B cell (primary cell): ENCODE results near the gene RBM46. TPM values are rescaled to one million over a fixed set of nuclear protein-coding genes. Genes with fewer than 3 reads are reported as not detected.

ENCODE experiments used
- ATAC-seq: fragments of 200-7000 bp; cut with Tn5 transposase; one replicate; pipeline ENCODE4 v1.10.0; 2021; ENCODE audit warnings: low read depth, mild to moderate bottlenecking, moderate number of reproducible peaks, moderate library complexity
- CTCF ChIA-PET: fragments of 350-600 bp; sonication (Branson Sonifier 250); formaldehyde crosslinking; loops from one replicate; lab custom pipeline; 2021; ENCODE audit warnings: antibody characterized with exemption, inconsistent platforms; lab: Charles Lee
- POLR2A ChIA-PET: fragments of 350-600 bp; sonication (Branson Sonifier 250); formaldehyde crosslinking; loops from one replicate; lab custom pipeline; 2021; ENCODE audit warnings: antibody characterized with exemption; lab: Charles Lee
- DNase-seq: peaks from one replicate; pipeline ENCODE4 v3.0.0; 2013
- H2AFZ ChIP-seq: 2 replicates; pipeline ENCODE4 v1.6.1; 2012; ENCODE audit warnings: mild to moderate bottlenecking, low read depth, low read length; ENCODE audit not compliant: insufficient read depth, poor library complexity, severe bottlenecking
- H3K27ac ChIP-seq, 2 donors: 1 replicate in 1 of 2; 2 replicates in 1 of 2; pipeline ENCODE4 v1.5.1; 2012 to 2013; ENCODE audit warnings: low read length in 2 of 2, mild to moderate bottlenecking in 2 of 2, moderate library complexity in 1 of 2
- H3K27me3 ChIP-seq, 4 experiments: fragments of 200-600 bp in 1 of 4; sonication (generic) in 1 of 4; replicated peaks in 1 of 4; 1 replicate in 2 of 4; 2 replicates in 2 of 4; pipeline versions ENCODE4 v1.6.1 to v1.7.0; 2013 to 2016; ENCODE audit warnings: low read length in 3 of 4, mild to moderate bottlenecking in 2 of 4, mixed read lengths in 1 of 4, moderate library complexity in 1 of 4; ENCODE audit not compliant: insufficient read depth in 4 of 4, control insufficient read depth in 3 of 4; ENCODE audit errors: control extremely low read depth in 1 of 4
- H3K36me3 ChIP-seq, 2 experiments: replicated peaks in 1 of 2; 1 replicate in 1 of 2; 2 replicates in 1 of 2; pipeline versions ENCODE4 v1.6.1 to v1.7.1; 2013; ENCODE audit warnings: low read length in 1 of 2; ENCODE audit not compliant: insufficient read depth in 2 of 2, control insufficient read depth in 1 of 2; ENCODE audit errors: control extremely low read depth in 1 of 2, extremely low read depth in 1 of 2
- H3K4me1 ChIP-seq, 2 donors: fragments of 200-600 bp in 1 of 2; sonication (generic) in 1 of 2; 1 replicate in 1 of 2; 2 replicates in 1 of 2; pipeline versions ENCODE4 v1.5.1 to v1.6.1; 2013 to 2017; ENCODE audit warnings: low read length in 2 of 2; ENCODE audit not compliant: control insufficient read depth in 2 of 2, insufficient read depth in 2 of 2
- H3K4me2 ChIP-seq: replicated peaks from 2 replicates; pipeline ENCODE3; 2012; ENCODE audit warnings: mild to moderate bottlenecking, low read depth, low read length; ENCODE audit not compliant: poor library complexity, severe bottlenecking
- H3K4me3 ChIP-seq, 5 experiments: fragments of 200-600 bp in 1 of 5; sonication (generic) in 1 of 5; 1 replicate in 3 of 5; 2 replicates in 2 of 5; pipeline versions ENCODE4 v1.5.1 to v1.7.0; 2011 to 2016; ENCODE audit warnings: low read length in 4 of 5, mild to moderate bottlenecking in 4 of 5, low read depth in 2 of 5, control low read depth in 1 of 5, moderate library complexity in 1 of 5; ENCODE audit not compliant: insufficient read depth in 1 of 5; ENCODE audit errors: control extremely low read depth in 1 of 5, extremely low read depth in 1 of 5
- H3K79me2 ChIP-seq: fragments of 200-600 bp; sonication (generic); one replicate; pipeline ENCODE4 v1.6.0; 2016; ENCODE audit warnings: low read length; ENCODE audit not compliant: control insufficient read depth, insufficient read depth
- H3K9ac ChIP-seq: fragments of 200-600 bp; sonication (generic); 2 replicates; pipeline ENCODE4 v1.6.1; 2017; ENCODE audit warnings: mild to moderate bottlenecking, low read length, moderate library complexity
- H3K9me3 ChIP-seq, 3 donors: one replicate each; pipeline versions ENCODE4 v1.6.1 to v1.7.1; 2013; ENCODE audit warnings: low read length in 2 of 3; ENCODE audit not compliant: control insufficient read depth in 2 of 3, insufficient read depth in 1 of 3; ENCODE audit errors: control extremely low read depth in 1 of 3
- H4K20me1 ChIP-seq: 2 replicates; pipeline ENCODE4 v1.6.0; 2012; ENCODE audit warnings: mild to moderate bottlenecking, low read length; ENCODE audit not compliant: insufficient read depth, control insufficient read depth, poor library complexity, severe bottlenecking
- H3K27ac Mint-ChIP-seq: one replicate; pipeline ENCODE4 v1.8.0; 2021; ENCODE audit warnings: mixed read lengths
- H3K27me3 Mint-ChIP-seq: one replicate; pipeline ENCODE4 v1.8.0; 2021; ENCODE audit warnings: mixed read lengths
- H3K4me1 Mint-ChIP-seq: one replicate; pipeline ENCODE4 v1.8.0; 2021; ENCODE audit warnings: mixed read lengths
- H3K4me3 Mint-ChIP-seq: one replicate; pipeline ENCODE4 v1.8.0; 2021; ENCODE audit warnings: mixed read lengths
- H3K9me3 Mint-ChIP-seq: one replicate; pipeline ENCODE4 v1.8.0; 2022; ENCODE audit warnings: mixed read lengths; ENCODE audit not compliant: insufficient read depth
- EZH2 ChIP-seq: IDR thresholded peaks from 2 replicates; pipeline ENCODE4 v1.6.1; 2012; ENCODE audit warnings: borderline replicate concordance, low read depth, mild to moderate bottlenecking, moderate library complexity, low read length; ENCODE audit not compliant: insufficient read depth, poor library complexity, severe bottlenecking
- WGBS: methylation state at CpG from one replicate; pipeline ENCODE4 v1.1.5; 2013; ENCODE audit warnings: missing lambda C conversion rate; ENCODE audit not compliant: insufficient coverage; 5-methylcytosine and 5-hydroxymethylcytosine counted together
- intact Hi-C: fragments of 100-400 bp; cut with micrococcal nuclease; formaldehyde crosslinking; loops from one replicate; pipeline ENCODE4 v1.10.0; 2022
- polyA plus RNA-seq: library from polyadenylated mRNA; depleted of rRNA; stranded (reverse); fragments of >200 nt; gene quantifications from 2 replicates; pipeline ENCODE4 v1.2.3, GENCODE V29; 2012
- total RNA-seq, 2 donors: library from RNA; stranded (reverse); fragments of 120-200 nt in 1 of 2; gene quantifications; 1 replicate in 1 of 2; 2 replicates in 1 of 2; pipeline versions ENCODE4 v1.2.3 to v1.2.4, GENCODE V29; 2013 to 2022
- TF ChIP-seq, protein P1 (sequence below): fragments of 200-600 bp; IDR thresholded peaks from one replicate; pipeline ENCODE4 v1.8.0; 2022; ENCODE audit warnings: antibody characterized with exemption, mild to moderate bottlenecking

RBM46 gene
- total and polyA plus RNA-seq, 2 donors (not counting 1 experiment from before 2014, with no cell fraction given): not detected

DNA sequence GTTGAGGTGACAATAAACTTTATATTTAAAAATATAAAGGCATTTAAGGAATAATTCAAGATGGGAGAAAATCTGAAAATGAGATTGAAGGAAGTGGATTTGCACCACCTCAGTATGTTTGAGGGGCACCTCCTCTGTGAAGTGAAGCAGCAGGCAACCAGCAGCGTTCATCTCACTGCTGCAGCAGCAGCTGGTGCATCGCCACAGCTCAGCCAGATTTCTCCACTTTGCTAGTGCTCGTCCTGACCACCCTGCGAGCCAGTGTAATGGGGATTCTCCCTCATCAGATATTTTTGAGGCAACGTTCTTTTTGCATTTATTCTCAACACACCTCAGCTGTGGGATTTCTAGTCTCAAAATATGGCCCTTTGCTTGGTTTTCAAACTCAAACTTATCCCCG, 23.4 kb upstream of the RBM46 start:
- H4K20me1 ChIP-seq: no peaks in the 10 kb centered on the region
- H3K27me3 Mint-ChIP-seq: peaks cover 10% of the 10 kb centered on the region
- H3K4me3 Mint-ChIP-seq: no peak overlapping the region
- H3K9ac ChIP-seq: no peak overlapping the region
- no peaks in the 10 kb centered on the region for H3K4me1 ChIP-seq
- H3K4me3 ChIP-seq: no peak overlapping the region
- no peak overlapping the region for H3K4me2 ChIP-seq
- ATAC-seq (no peak), DNase-seq (no peak)
- no peaks in the 10 kb centered on the region for H3K9me3 Mint-ChIP-seq
- ChIA-PET POLR2A (no interaction called here), CTCF (no interaction called here)
- WGBS: 57% methylated on average over 3 of the region's 6 CpGs
- H3K79me2 ChIP-seq: no peaks in the 10 kb centered on the region
- intact Hi-C loops: no loop called here
- no peak overlapping the region for H3K27ac Mint-ChIP-seq
- no peaks in the 10 kb centered on the region for H3K4me1 Mint-ChIP-seq
- H3K9me3 ChIP-seq: no peaks in the 10 kb centered on the region
- no peak overlapping the region for H2AFZ ChIP-seq
- H3K36me3 ChIP-seq: no peaks in the 10 kb centered on the region
- TF ChIP-seq, protein P1, sequence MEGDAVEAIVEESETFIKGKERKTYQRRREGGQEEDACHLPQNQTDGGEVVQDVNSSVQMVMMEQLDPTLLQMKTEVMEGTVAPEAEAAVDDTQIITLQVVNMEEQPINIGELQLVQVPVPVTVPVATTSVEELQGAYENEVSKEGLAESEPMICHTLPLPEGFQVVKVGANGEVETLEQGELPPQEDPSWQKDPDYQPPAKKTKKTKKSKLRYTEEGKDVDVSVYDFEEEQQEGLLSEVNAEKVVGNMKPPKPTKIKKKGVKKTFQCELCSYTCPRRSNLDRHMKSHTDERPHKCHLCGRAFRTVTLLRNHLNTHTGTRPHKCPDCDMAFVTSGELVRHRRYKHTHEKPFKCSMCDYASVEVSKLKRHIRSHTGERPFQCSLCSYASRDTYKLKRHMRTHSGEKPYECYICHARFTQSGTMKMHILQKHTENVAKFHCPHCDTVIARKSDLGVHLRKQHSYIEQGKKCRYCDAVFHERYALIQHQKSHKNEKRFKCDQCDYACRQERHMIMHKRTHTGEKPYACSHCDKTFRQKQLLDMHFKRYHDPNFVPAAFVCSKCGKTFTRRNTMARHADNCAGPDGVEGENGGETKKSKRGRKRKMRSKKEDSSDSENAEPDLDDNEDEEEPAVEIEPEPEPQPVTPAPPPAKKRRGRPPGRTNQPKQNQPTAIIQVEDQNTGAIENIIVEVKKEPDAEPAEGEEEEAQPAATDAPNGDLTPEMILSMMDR: no peak
- TF ChIP-seq EZH2: no peak
- H3K27me3 ChIP-seq: no peaks in the 10 kb centered on the region
- H3K27ac ChIP-seq: no peak overlapping the region

DNA sequence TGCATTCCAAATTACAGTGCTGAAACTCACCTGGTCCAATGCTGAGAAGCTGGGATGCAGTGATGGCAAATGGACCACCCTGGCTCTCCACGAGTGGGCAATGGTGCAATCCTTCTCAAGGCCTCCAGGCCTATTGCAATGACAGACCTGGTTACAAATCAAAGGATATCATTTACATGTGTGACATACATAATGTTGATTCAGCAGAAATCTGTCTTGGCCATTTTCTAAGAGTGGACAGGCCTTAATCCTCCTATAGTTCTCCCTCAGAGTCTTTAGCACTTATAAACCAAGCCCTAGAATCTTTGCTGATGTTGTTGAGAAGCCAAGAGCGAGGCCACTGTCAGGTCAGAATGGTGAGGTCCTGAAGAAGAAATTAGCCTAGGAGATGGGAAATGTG, 20.2 kb upstream of the RBM46 start:
- H3K4me1 Mint-ChIP-seq: no peaks in the 10 kb centered on the region
- intact Hi-C loops: no loop called here
- TF ChIP-seq, protein P1: no peak
- no peak for TF ChIP-seq EZH2
- Histone ChIP-seq H2AFZ (no peak overlapping the region), H4K20me1 (no peaks in the 10 kb centered on the region), H3K4me2 (no peak overlapping the region), H3K9me3 (peaks cover 0 to 1% (median 0%) of the 10 kb centered on the region in 3 donors), H3K9ac (no peak overlapping the region), H3K79me2 (no peaks in the 10 kb centered on the region), H3K4me1 (no peaks in the 10 kb centered on the region), H3K27me3 (no peaks in the 10 kb centered on the region), H3K4me3 (no peak overlapping the region), H3K36me3 (no peaks in the 10 kb centered on the region), H3K27ac (no peak overlapping the region)
- DNase-seq (no peak), ATAC-seq (no peak)
- ChIA-PET CTCF (no interaction called here), POLR2A (no interaction called here)
- H3K9me3 Mint-ChIP-seq: no peaks in the 10 kb centered on the region
- no peak overlapping the region for H3K4me3 Mint-ChIP-seq
- H3K27me3 Mint-ChIP-seq: peaks cover 8% of the 10 kb centered on the region
- WGBS: 100% methylated on average over 1 of the region's 2 CpGs
- H3K27ac Mint-ChIP-seq: no peak overlapping the region
